ENCODE data around the gene CNTNAP2. TPM values are rescaled to one million over a fixed set of nuclear protein-coding genes. Genes with fewer than 3 reads are reported as not detected.

CNTNAP2 gene
- total and polyA plus RNA-seq, 8 donors = 0.09 to 1.1 (median 0.38) TPM

DNA sequence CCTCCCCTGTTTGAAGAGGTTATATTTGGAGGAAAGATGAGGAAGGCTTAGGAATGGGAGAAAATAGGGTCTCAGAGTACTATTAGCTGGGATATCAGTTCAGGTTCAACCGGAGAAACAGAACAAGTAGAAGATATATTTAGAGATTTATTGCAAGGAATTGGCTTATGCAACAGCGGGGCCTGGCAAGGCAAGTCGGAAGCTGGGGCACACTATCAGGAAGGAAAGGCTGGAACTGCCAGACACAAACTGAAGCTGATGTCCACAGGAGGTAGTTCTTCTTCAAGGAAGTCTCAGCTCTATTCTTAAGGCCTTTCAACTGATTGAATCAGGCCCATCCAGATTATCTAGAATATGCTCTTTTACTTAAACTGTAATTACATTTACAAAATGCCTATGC, 1534.4 kb downstream of the CNTNAP2 start:
- H3K36me3 ChIP-seq = no peaks in the 10 kb centered on the region
- ATAC-seq (no peak), FAIRE-seq (no peak), DNase-seq (no peak)
- H3K4me3 ChIP-seq = no peak overlapping the region
- no peaks in the 10 kb centered on the region for H3K27me3 ChIP-seq
- no peak overlapping the region for H3K27ac ChIP-seq
- WGBS, 2 donors = 87 to 89% methylated on average over 3 of the region's 3 CpGs
- TF ChIP-seq CTCF (IDR thresholded peaks at IDR 0.05) = no peak
- intact Hi-C loops (cut with DNase I) = no loop called here
- no peaks in the 10 kb centered on the region for H3K9me3 ChIP-seq
- H3K4me1 ChIP-seq = no peaks in the 10 kb centered on the region

DNA sequence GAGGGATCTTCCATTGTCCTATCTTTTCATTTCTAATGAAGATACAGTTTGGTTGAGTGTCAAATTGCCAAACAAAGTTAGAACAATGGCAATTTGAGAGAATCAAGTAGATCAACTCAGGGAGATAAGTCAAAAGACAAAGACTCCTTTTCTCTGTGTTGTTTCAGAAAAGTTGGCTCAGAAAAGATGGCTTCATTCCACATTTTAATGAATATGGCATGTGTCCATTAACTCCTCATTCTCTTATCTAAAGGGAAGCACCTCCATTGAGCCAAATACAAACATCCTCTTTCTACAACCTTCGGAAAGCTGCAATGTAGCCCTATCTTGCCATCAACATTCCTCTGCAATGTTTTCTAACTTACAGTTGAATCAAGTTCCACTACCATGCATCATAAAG, 1535.0 kb downstream of the CNTNAP2 start:
- H3K27ac ChIP-seq = no peak overlapping the region
- FAIRE-seq (no peak), ATAC-seq (no peak), DNase-seq (no peak)
- H3K36me3 ChIP-seq = no peaks in the 10 kb centered on the region
- TF ChIP-seq CTCF (IDR thresholded peaks at IDR 0.05) = no peak
- WGBS, 2 donors = 28 to 31% methylated on average over 1 of the region's 1 CpG
- H3K4me3 ChIP-seq = no peak overlapping the region
- H3K9me3 ChIP-seq = no peaks in the 10 kb centered on the region
- H3K27me3 ChIP-seq = no peaks in the 10 kb centered on the region
- H3K4me1 ChIP-seq = no peaks in the 10 kb centered on the region
- intact Hi-C loops (cut with DNase I) = no loop called here

- 54 to 55% methylated on average over 3 of the region's 3 CpGs for WGBS, 2 donors
- H3K27me3 ChIP-seq = no peaks in the 10 kb centered on the region
- FAIRE-seq (no peak), DNase-seq (no peak), ATAC-seq (no peak)
- H3K27ac ChIP-seq = no peak overlapping the region
- TF ChIP-seq CTCF (IDR thresholded peaks at IDR 0.05) = no peak
- no peaks in the 10 kb centered on the region for H3K36me3 ChIP-seq
- no peaks in the 10 kb centered on the region for H3K4me1 ChIP-seq
- H3K9me3 ChIP-seq = no peaks in the 10 kb centered on the region
- H3K4me3 ChIP-seq = no peak overlapping the region
- intact Hi-C loops (cut with DNase I) = no loop called here
These were observed 1536.9 kb downstream of the CNTNAP2 start for GRCh38 chr7:147653456-147653855.

- H3K4me1 ChIP-seq = no peaks in the 10 kb centered on the region
- H3K27ac ChIP-seq = no peak overlapping the region
- H3K27me3 ChIP-seq = no peaks in the 10 kb centered on the region
- intact Hi-C loops (cut with DNase I) = no loop called here
- DNase-seq = no peak
- H3K36me3 ChIP-seq = no peaks in the 10 kb centered on the region
- H3K4me3 ChIP-seq = no peak overlapping the region
- 69% methylated on average over 2 of the region's 2 CpGs for WGBS, 2 donors
- no peak for ATAC-seq
- no peak for FAIRE-seq
- H3K9me3 ChIP-seq = no peaks in the 10 kb centered on the region
- no peak for TF ChIP-seq CTCF (IDR thresholded peaks at IDR 0.05)
These were observed 1541.9 kb downstream of the CNTNAP2 start for GRCh38 chr7:147658392-147658967.

DNA sequence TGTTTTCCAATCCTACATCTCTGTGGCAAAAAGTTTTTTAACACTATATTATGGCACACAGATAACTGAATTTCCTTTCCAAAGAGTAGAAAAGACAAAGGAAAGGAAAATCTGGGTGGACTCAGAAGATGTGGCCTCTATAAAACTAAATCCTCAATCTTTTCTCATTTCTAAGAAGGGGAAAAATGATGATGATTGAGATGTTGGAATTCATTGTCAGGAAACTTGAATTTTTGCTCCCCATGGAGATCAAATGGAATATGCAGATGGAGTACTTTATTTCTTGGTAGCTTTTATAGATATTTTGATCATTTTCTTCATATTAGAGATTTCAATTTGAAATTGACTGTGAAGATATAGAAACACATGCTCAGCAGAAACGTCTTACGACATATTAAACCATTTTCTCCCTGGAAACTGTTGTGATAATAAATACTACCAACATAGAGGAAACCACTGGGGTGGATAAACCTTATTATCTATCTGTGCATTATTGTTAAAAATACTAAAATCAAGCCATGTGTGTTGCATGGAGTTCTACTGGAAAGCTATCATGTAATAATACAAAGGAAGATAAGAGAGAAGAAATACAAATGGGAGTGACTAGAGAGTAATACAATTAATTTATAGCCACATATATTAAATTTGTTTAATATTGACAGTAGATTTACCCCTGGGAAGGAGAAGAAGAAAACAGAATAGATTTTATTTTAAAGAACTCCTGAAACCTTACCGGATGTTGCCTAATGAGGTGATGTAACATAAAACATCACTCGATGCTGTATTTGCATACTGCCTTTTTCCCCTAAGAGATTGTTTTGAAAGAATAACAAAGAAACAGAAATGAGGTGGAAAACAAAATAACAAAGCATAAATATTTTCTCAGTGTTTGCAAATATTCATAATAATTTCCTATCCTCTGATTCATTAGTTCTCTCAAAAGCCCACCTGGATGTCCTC, 1542.7 kb downstream of the CNTNAP2 start:
- no peaks in the 10 kb centered on the region for H3K36me3 ChIP-seq
- no peaks in the 10 kb centered on the region for H3K27me3 ChIP-seq
- intact Hi-C loops (cut with DNase I) = no loop called here
- DNase-seq (no peak), FAIRE-seq (no peak), ATAC-seq (no peak)
- no peak overlapping the region for H3K4me3 ChIP-seq
- TF ChIP-seq CTCF (IDR thresholded peaks at IDR 0.05) = no peak
- WGBS, 2 donors = 74 to 86% methylated on average over 4 of the region's 4 CpGs
- no peaks in the 10 kb centered on the region for H3K4me1 ChIP-seq
- H3K27ac ChIP-seq = no peak overlapping the region
- no peaks in the 10 kb centered on the region for H3K9me3 ChIP-seq
